ENCODE measurements around the gene AGAP1. TPM values are rescaled to one million over a fixed set of nuclear protein-coding genes. Genes with fewer than 3 reads are reported as not detected.

Gene AGAP1
- total RNA-seq, 1 donor from 2014 or later = 39.4 TPM

DNA sequence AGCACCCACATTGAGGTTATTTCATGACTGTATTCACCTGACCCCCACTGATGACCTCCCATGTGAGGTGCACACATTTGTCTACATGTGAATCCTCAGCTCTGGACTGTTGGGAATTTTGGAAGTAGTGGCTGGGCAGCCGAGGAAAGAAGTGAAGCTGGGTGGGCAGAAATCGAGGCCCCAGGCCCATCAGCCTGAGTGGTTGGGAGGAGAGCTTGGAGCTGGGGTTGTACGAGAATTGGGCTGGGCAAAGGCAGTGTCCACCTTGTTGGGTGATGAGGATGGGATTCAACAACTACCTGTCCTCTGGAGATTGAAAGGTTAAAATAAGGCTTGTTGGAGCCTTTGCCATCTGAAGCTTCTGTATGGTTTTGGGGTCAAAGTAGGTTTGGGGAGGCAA, 35.8 kb downstream of the AGAP1 start:
- Histone ChIP-seq H3K4me1 (ENCODE audit: insufficient read depth, low read length) (no peaks in the 10 kb centered on the region), H3K27me3 (ENCODE audit: insufficient read depth, low read length) (no peaks in the 10 kb centered on the region), H3K27ac (ENCODE audit: low read depth, low read length) (no peak overlapping the region), H4K20me1 (ENCODE audit: insufficient read depth, low read length) (peaks cover 76% of the 10 kb centered on the region), H3K9me3 (ENCODE audit: insufficient read depth, low read depth, low read length) (no peaks in the 10 kb centered on the region), H3K9ac (ENCODE audit: low read length) (no peak overlapping the region), H3K4me3 (ENCODE audit: insufficient read depth, low read depth, low read length) (no peak overlapping the region), H3K4me2 (ENCODE audit: low read length) (no peak overlapping the region), H3K36me3 (ENCODE audit: insufficient read depth, low read length) (no peaks in the 10 kb centered on the region), H3K79me2 (ENCODE audit: insufficient read depth, low read length) (peaks cover 28% of the 10 kb centered on the region), H2AFZ (ENCODE audit: low read depth, low read length) (no peak overlapping the region)
- no peak overlapping the region for H3K4me3 Mint-ChIP-seq (ENCODE audit: unreplicated experiment)
- no peak for DNase-seq (ENCODE audit: low read depth)
- no peak for FAIRE-seq
- TF ChIP-seq EZH2 (IDR thresholded peaks at IDR 0.05; ENCODE audit: insufficient read depth, low read length) = no peak
- TF ChIP-seq, protein P1, sequence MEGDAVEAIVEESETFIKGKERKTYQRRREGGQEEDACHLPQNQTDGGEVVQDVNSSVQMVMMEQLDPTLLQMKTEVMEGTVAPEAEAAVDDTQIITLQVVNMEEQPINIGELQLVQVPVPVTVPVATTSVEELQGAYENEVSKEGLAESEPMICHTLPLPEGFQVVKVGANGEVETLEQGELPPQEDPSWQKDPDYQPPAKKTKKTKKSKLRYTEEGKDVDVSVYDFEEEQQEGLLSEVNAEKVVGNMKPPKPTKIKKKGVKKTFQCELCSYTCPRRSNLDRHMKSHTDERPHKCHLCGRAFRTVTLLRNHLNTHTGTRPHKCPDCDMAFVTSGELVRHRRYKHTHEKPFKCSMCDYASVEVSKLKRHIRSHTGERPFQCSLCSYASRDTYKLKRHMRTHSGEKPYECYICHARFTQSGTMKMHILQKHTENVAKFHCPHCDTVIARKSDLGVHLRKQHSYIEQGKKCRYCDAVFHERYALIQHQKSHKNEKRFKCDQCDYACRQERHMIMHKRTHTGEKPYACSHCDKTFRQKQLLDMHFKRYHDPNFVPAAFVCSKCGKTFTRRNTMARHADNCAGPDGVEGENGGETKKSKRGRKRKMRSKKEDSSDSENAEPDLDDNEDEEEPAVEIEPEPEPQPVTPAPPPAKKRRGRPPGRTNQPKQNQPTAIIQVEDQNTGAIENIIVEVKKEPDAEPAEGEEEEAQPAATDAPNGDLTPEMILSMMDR (IDR thresholded peaks at IDR 0.05; ENCODE audit: insufficient read depth, low read depth, low read length) = no peak
- H3K4me1 Mint-ChIP-seq (ENCODE audit: low read depth, unreplicated experiment) = peaks cover 10% of the 10 kb centered on the region
- H3K27me3 Mint-ChIP-seq (ENCODE audit: low read depth, unreplicated experiment) = no peaks in the 10 kb centered on the region
- no peak overlapping the region for H3K27ac Mint-ChIP-seq (ENCODE audit: unreplicated experiment)
- no peaks in the 10 kb centered on the region for H3K9me3 Mint-ChIP-seq (ENCODE audit: unreplicated experiment)
- H3K36me3 Mint-ChIP-seq (ENCODE audit: low read depth, unreplicated experiment) = no peaks in the 10 kb centered on the region

DNA sequence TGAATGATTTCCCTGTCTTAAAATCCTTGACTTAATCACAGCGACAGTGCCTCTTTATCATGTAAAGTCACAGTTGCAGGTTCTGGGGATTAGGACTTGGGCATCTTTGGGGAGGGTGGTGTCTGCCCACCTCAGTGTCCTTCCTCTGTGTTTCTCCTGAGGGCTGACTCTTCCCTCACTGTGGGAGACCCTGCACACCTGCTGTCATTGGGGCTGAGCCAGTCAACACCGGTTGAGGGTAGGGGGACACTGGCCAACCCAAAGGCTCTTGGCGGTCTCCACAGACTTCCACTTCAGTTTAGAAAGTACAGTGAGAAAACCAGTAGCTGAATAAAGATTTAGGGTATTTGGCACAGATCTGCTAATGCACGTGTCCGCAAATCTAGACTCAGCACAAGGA, 36.9 kb downstream of the AGAP1 start:
- Histone ChIP-seq H3K9ac (ENCODE audit: low read length) (no peak overlapping the region), H3K4me1 (ENCODE audit: insufficient read depth, low read length) (no peaks in the 10 kb centered on the region), H4K20me1 (ENCODE audit: insufficient read depth, low read length) (peaks cover 75% of the 10 kb centered on the region), H3K9me3 (ENCODE audit: insufficient read depth, low read depth, low read length) (no peaks in the 10 kb centered on the region), H3K4me2 (ENCODE audit: low read length) (no peak overlapping the region), H3K27ac (ENCODE audit: low read depth, low read length) (no peak overlapping the region), H3K4me3 (ENCODE audit: insufficient read depth, low read depth, low read length) (no peak overlapping the region), H3K79me2 (ENCODE audit: insufficient read depth, low read length) (peaks cover 32% of the 10 kb centered on the region), H3K36me3 (ENCODE audit: insufficient read depth, low read length) (no peaks in the 10 kb centered on the region), H2AFZ (ENCODE audit: low read depth, low read length) (no peak overlapping the region), H3K27me3 (ENCODE audit: insufficient read depth, low read length) (no peaks in the 10 kb centered on the region)
- peaks cover 10% of the 10 kb centered on the region for H3K4me1 Mint-ChIP-seq (ENCODE audit: low read depth, unreplicated experiment)
- DNase-seq (ENCODE audit: low read depth) (no peak), FAIRE-seq (no peak)
- no peak overlapping the region for H3K27ac Mint-ChIP-seq (ENCODE audit: unreplicated experiment)
- TF ChIP-seq EZH2 (IDR thresholded peaks at IDR 0.05; ENCODE audit: insufficient read depth, low read length) = no peak
- TF ChIP-seq, protein P1 (IDR thresholded peaks at IDR 0.05; ENCODE audit: insufficient read depth, low read depth, low read length) = no peak
- H3K9me3 Mint-ChIP-seq (ENCODE audit: unreplicated experiment) = no peaks in the 10 kb centered on the region
- H3K27me3 Mint-ChIP-seq (ENCODE audit: low read depth, unreplicated experiment) = no peaks in the 10 kb centered on the region
- H3K36me3 Mint-ChIP-seq (ENCODE audit: low read depth, unreplicated experiment) = peaks cover 3% of the 10 kb centered on the region
- H3K4me3 Mint-ChIP-seq (ENCODE audit: unreplicated experiment) = no peak overlapping the region

DNA sequence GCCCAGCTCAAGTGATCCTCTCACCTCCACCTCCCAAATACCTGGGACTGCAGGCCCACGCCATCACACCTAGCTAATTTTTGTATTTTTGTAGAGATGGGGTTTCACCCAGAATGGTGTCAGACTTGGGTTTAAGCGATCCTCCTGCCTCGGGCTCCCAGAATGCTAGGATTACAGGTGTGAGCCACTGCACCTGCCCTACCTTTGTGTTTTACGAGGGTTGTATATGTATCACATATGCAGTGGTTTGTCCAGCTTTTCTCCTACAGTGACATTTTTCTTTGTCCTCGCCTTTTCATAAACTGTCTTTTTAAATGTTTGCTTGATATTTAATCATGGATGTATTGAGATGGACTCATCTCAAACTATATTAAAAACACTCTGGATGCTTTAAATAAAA, 38.5 kb downstream of the AGAP1 start:
- H3K9me3 ChIP-seq (ENCODE audit: insufficient read depth, low read depth, low read length) = no peaks in the 10 kb centered on the region
- H3K27ac ChIP-seq (ENCODE audit: low read depth, low read length) = no peak overlapping the region
- no peaks in the 10 kb centered on the region for H3K4me1 ChIP-seq (ENCODE audit: insufficient read depth, low read length)
- Mint-ChIP-seq H3K27me3 (ENCODE audit: low read depth, unreplicated experiment) (no peaks in the 10 kb centered on the region), H3K27ac (ENCODE audit: unreplicated experiment) (no peak overlapping the region), H3K9me3 (ENCODE audit: unreplicated experiment) (no peaks in the 10 kb centered on the region), H3K4me3 (ENCODE audit: unreplicated experiment) (no peak overlapping the region), H3K36me3 (ENCODE audit: low read depth, unreplicated experiment) (peaks cover 3% of the 10 kb centered on the region), H3K4me1 (ENCODE audit: low read depth, unreplicated experiment) (peaks cover 10% of the 10 kb centered on the region)
- FAIRE-seq (no peak), DNase-seq (ENCODE audit: low read depth) (no peak)
- H3K79me2 ChIP-seq (ENCODE audit: insufficient read depth, low read length) = peaks cover 25% of the 10 kb centered on the region
- H3K9ac ChIP-seq (ENCODE audit: low read length) = no peak overlapping the region
- no peaks in the 10 kb centered on the region for H3K27me3 ChIP-seq (ENCODE audit: insufficient read depth, low read length)
- H3K4me3 ChIP-seq (ENCODE audit: insufficient read depth, low read depth, low read length) = no peak overlapping the region
- H4K20me1 ChIP-seq (ENCODE audit: insufficient read depth, low read length) = peaks cover 75% of the 10 kb centered on the region
- no peaks in the 10 kb centered on the region for H3K36me3 ChIP-seq (ENCODE audit: insufficient read depth, low read length)
- no peak overlapping the region for H2AFZ ChIP-seq (ENCODE audit: low read depth, low read length)
- TF ChIP-seq, protein P1 (IDR thresholded peaks at IDR 0.05; ENCODE audit: insufficient read depth, low read depth, low read length) = no peak
- no peak for TF ChIP-seq EZH2 (IDR thresholded peaks at IDR 0.05; ENCODE audit: insufficient read depth, low read length)
- H3K4me2 ChIP-seq (ENCODE audit: low read length) = no peak overlapping the region
